Activated CD8-positive, alpha-beta T cell treated with anti-CD3 and anti-CD28 coated beads for 36 hours (primary cell): Measurements from ENCODE around the gene KIF26B. TPM values are rescaled to one million over a fixed set of nuclear protein-coding genes. Genes with fewer than 3 reads are reported as not detected.

Experiments used
- ATAC-seq: fragments of 200-7000 bp; cut with Tn5 transposase; one replicate; pipeline ENCODE4 v1.10.0; 2021; ENCODE audit warnings: mild to moderate bottlenecking, moderate library complexity
- CTCF ChIA-PET: fragments of 350-600 bp; sonication (Branson Sonifier 250); formaldehyde crosslinking; loops from one replicate; lab custom pipeline; 2021; ENCODE audit warnings: antibody characterized with exemption; lab: Charles Lee
- POLR2A ChIA-PET: fragments of 350-600 bp; sonication (Branson Sonifier 250); formaldehyde crosslinking; loops from one replicate; lab custom pipeline; 2021; ENCODE audit warnings: antibody characterized with exemption; lab: Charles Lee
- DNase-seq: peaks from one replicate; pipeline ENCODE4 v3.0.0-alpha.2; 2020
- H3K27ac Mint-ChIP-seq: one replicate; pipeline ENCODE4 v1.8.0; 2021; ENCODE audit warnings: mild to moderate bottlenecking, mixed read lengths
- H3K27me3 Mint-ChIP-seq: one replicate; pipeline ENCODE4 v1.8.0; 2021; ENCODE audit warnings: mixed read lengths
- H3K36me3 Mint-ChIP-seq: one replicate; pipeline ENCODE4 v1.8.0; 2021; ENCODE audit warnings: low read depth, mixed read lengths
- H3K4me1 Mint-ChIP-seq: one replicate; pipeline ENCODE4 v1.8.0; 2021; ENCODE audit warnings: low read depth, mixed read lengths
- H3K4me3 Mint-ChIP-seq: one replicate; pipeline ENCODE4 v1.8.0; 2021; ENCODE audit warnings: mild to moderate bottlenecking, moderate library complexity, mixed read lengths
- H3K9me3 Mint-ChIP-seq: one replicate; pipeline ENCODE4 v1.8.0; 2021; ENCODE audit warnings: mixed read lengths
- intact Hi-C: fragments of 100-400 bp; cut with micrococcal nuclease; formaldehyde crosslinking; loops from one replicate; pipeline ENCODE4 v1.10.0; 2022
- total RNA-seq, 2 experiments: library from RNA; stranded (reverse); gene quantifications; one replicate each; pipeline ENCODE4 v1.2.3, GENCODE V29; 2021
- TF ChIP-seq, protein P1 (sequence below): fragments of 200-600 bp; IDR thresholded peaks from one replicate; pipeline ENCODE4 v1.8.0; 2022; ENCODE audit warnings: antibody characterized with exemption, mild to moderate bottlenecking

The KIF26B gene
- total RNA-seq, 2 experiments from 2014 or later = 0.16 TPM

DNA sequence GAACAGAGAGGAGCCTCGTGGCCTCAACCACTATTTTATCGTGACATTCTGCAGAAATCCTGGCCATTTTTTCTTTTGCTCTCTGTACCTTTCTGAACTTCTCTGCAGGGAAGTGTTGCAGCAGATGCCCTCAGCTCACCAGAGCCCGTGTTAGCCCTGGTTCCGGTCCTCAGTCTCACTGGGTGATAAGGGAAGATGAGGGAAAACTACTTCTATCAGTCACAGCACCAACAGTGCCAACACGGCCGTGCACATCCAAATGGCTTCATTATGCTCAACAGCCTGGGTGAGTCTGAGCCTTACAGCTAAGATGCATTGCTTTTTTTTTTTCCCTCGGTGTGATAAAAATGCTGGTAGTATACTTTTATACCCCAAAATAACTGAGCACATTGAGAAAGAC, 93.0 kb downstream of the KIF26B start:
- H3K36me3 Mint-ChIP-seq = no peaks in the 10 kb centered on the region
- no peaks in the 10 kb centered on the region for H3K27me3 Mint-ChIP-seq
- ChIA-PET POLR2A (no interaction called here), CTCF (no interaction called here)
- no peak overlapping the region for H3K4me3 Mint-ChIP-seq
- TF ChIP-seq, protein P1, sequence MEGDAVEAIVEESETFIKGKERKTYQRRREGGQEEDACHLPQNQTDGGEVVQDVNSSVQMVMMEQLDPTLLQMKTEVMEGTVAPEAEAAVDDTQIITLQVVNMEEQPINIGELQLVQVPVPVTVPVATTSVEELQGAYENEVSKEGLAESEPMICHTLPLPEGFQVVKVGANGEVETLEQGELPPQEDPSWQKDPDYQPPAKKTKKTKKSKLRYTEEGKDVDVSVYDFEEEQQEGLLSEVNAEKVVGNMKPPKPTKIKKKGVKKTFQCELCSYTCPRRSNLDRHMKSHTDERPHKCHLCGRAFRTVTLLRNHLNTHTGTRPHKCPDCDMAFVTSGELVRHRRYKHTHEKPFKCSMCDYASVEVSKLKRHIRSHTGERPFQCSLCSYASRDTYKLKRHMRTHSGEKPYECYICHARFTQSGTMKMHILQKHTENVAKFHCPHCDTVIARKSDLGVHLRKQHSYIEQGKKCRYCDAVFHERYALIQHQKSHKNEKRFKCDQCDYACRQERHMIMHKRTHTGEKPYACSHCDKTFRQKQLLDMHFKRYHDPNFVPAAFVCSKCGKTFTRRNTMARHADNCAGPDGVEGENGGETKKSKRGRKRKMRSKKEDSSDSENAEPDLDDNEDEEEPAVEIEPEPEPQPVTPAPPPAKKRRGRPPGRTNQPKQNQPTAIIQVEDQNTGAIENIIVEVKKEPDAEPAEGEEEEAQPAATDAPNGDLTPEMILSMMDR = no peak
- no peak overlapping the region for H3K27ac Mint-ChIP-seq
- ATAC-seq (no peak), DNase-seq (no peak)
- H3K9me3 Mint-ChIP-seq = peaks cover 5% of the 10 kb centered on the region
- intact Hi-C loops = no loop called here
- H3K4me1 Mint-ChIP-seq = no peaks in the 10 kb centered on the region

DNA sequence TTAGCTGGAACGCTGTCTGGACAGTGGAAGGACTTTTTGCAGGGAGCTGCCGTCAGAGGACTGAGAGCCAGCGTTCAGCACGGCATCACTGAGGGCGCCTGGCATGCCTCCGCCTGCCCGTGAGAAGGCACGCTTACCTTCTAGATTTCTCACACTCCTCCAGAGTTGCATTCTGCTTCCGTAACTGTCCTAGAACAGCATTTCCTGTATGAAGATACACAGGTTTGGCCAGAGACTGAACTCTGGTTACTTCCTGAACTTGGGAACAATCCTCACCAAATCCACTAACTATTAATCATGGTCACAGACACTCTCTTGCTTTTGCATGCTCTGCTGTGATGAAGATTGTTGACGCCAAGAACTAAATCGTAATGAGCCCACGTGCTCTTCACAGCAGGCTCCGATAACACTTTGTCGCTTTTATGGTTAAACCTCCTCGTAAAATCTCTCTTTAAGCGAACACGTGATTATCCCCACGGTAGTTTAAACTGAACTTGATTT, 93.5 kb downstream of the KIF26B start:
- Mint-ChIP-seq H3K27me3 (no peaks in the 10 kb centered on the region), H3K27ac (no peak overlapping the region), H3K4me1 (no peaks in the 10 kb centered on the region), H3K9me3 (peaks cover 6% of the 10 kb centered on the region), H3K36me3 (no peaks in the 10 kb centered on the region), H3K4me3 (no peak overlapping the region)
- DNase-seq = no peak
- ChIA-PET CTCF (no interaction called here), POLR2A (no interaction called here)
- no peak for ATAC-seq
- TF ChIP-seq, protein P1 = no peak
- intact Hi-C loops = no loop called here

DNA sequence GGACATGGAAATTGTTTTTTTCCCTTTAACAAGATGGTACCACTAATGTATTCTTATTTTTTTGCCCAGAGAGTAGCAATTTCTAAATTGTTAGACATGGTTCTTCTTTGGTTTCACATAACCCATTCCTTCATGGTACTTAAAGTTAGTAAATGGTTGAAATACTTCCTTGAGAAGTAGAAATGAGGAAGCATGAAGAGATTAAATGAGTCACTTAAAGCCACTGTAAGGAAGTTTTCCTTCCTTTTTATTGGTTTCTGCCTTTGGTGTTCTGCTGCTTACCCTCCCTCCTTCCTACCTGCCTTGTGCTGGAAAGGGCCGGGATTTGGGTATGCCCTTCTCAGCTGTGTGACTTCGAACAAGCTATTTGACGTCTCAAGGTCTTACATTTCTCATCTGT, 101.0 kb downstream of the KIF26B start:
- no peak overlapping the region for H3K4me3 Mint-ChIP-seq
- peaks cover 7% of the 10 kb centered on the region for H3K9me3 Mint-ChIP-seq
- TF ChIP-seq, protein P1 = no peak
- ChIA-PET CTCF (no interaction called here), POLR2A (no interaction called here)
- H3K27ac Mint-ChIP-seq = no peak overlapping the region
- H3K27me3 Mint-ChIP-seq = no peaks in the 10 kb centered on the region
- intact Hi-C loops = no loop called here
- no peaks in the 10 kb centered on the region for H3K36me3 Mint-ChIP-seq
- ATAC-seq (no peak), DNase-seq (no peak)
- H3K4me1 Mint-ChIP-seq = no peaks in the 10 kb centered on the region

DNA sequence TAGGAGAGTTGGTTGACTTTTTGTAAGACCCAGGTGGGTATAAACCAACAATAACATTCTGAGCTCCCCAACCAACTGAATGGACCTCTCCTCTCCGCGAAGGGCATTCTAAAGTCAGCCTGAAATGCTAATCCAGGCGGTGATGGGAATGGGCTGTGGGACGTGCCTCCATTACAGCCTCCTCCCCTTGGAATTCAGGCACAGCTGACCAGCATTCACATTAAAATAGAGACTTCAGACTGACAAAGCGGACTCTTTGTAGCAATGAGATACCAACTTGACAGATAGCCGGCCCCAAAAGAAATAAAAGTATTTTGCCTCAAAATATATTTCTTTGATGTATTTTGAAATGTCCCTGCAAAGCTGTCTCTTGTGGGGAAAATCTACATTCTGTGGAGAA, 101.7 kb downstream of the KIF26B start:
- ATAC-seq = no peak
- TF ChIP-seq, protein P1 = no peak
- DNase-seq = no peak
- no peaks in the 10 kb centered on the region for H3K4me1 Mint-ChIP-seq
- ChIA-PET CTCF (no interaction called here), POLR2A (no interaction called here)
- no peak overlapping the region for H3K27ac Mint-ChIP-seq
- intact Hi-C loops = no loop called here
- H3K27me3 Mint-ChIP-seq = no peaks in the 10 kb centered on the region
- peaks cover 7% of the 10 kb centered on the region for H3K9me3 Mint-ChIP-seq
- H3K36me3 Mint-ChIP-seq = no peaks in the 10 kb centered on the region
- no peak overlapping the region for H3K4me3 Mint-ChIP-seq

DNA sequence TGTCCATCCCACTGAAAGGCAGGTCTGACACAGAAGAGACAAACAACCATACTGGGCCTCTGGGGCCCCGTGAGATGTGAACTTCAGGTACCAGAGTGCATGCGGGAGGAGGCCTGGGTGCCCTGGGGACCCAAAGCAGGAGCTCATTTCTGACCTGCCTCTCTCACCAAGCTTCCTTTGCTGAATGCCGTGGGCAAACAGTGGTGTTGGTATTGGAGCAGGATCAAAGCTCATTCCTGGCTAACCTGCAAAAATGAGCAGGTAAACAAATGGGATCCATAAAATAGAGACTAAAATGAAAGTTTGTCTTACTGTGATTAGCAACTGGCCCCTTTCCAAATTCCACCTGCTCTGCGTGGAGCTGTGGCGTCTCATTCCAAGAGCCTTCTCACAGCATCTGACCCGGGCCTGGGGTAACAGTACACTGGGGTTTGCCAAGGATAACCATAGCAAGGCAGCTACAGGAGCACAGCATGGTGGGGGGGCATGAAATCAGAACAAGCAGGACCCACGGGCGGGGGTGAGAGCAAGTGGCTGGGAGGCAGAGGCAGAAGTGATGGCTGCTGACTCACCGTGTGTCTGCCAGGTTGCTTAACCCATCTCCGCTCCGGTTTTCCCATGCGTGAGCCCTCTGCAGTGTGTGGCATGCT, 103.6 kb downstream of the KIF26B start:
- no peak overlapping the region for H3K27ac Mint-ChIP-seq
- POLR2A ChIA-PET = no interaction called here
- no peaks in the 10 kb centered on the region for H3K36me3 Mint-ChIP-seq
- CTCF ChIA-PET = no interaction called here
- ATAC-seq (no peak), DNase-seq (no peak)
- no peaks in the 10 kb centered on the region for H3K4me1 Mint-ChIP-seq
- TF ChIP-seq, protein P1 = no peak
- intact Hi-C loops = no loop called here
- H3K4me3 Mint-ChIP-seq = no peak overlapping the region
- peaks cover under 1% of the 10 kb centered on the region for H3K9me3 Mint-ChIP-seq
- no peaks in the 10 kb centered on the region for H3K27me3 Mint-ChIP-seq
